GM21737 (cell line): ENCODE measurements around the gene ENG.
"Not testable (repeated sequence)": the region's sequence is repeated elsewhere in the genome, so short reads cannot be mapped to it uniquely, and the experiment has no call there.

Experiments
- ATAC-seq: cut with Tn5 transposase; IDR thresholded peaks from one replicate; pipeline ENCODE4 v1.9.1; 2021; ENCODE audit warnings: mild to moderate bottlenecking, moderate library complexity; ENCODE audit not compliant: unreplicated experiment

Gene ENG

DNA sequence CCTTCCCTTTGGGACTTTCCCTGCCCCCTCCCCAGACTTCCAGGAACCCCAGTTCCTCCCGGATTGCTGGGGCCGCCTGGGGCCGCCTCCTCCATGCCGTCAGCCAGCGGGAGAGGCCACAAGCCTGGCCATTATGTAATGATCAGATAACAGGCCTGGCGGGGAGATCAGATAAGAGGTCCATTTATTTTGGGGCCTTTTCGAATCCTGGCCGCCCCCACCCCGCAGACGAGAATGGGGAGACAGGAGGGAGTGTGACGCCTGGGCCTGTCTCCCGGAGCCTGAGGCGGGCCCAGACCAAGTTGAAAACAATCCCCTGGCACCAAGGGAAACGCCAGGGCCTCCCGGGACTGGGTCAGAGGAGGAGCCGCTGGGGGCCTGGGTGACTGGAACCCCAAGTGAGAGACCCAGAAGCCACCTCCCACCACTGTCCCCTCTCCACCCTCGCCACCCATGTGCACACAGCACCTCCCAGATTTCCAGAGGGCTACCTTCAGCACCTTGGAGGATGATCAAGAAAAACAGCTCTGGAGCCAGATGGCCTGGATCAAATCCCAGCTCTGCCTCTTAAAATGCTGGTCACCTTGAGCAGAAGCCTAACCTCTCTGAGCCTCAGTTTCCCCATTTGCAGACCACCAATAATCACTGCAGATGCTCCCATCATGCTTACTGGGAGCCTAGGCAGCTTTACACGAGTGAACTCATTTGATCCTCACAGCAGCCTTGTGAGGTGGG, 7.8 kb downstream of the ENG start:
- ATAC-seq = no peak

DNA sequence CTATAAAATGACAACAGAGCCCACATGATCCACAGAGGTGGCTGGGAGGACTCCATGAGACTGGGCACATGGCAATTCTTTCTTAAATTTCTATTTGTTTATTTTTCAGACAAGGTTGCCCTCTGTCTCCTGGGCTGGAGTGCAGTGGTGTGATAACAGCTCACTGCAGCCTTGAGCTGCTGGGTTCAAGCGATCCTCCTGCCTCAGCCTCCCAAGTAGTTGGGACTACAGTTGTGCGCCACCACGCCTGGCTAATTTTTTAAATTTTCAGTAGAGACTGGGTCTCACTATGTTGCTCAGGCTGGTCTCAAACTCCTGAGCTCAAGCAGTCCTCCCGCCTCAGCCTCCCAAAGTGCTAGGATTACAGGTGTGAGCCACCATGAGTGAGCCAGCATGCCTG, 8.8 kb downstream of the ENG start:
- not testable (repeated sequence) for ATAC-seq

DNA sequence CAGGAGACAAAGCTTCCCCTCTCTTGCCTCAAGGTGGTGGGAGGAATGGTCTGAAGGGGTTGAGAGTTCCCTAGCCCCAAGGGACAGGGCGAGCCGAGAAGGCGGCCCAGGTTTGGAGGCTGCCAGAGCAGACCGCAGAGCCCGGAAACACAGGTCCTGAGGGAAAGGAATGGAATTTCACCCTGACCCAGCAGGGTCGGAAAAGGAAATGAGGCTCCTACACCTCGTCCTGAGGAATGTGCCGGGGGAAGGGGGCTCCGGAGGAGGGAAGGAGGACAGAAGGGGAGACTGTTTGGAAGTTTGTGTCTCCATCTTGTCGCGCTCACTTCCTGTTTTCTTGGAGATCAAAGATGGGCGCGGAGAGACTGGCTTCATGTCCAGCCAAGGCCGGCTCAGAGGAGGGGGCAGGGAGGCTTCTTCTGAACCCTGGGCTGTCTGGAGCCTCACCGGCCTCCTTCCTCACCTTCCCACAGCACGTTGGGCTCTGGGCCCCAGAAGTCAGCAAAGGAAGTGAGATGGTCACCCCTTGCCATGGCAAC, 9.6 kb downstream of the ENG start:
- ATAC-seq = no peak

DNA sequence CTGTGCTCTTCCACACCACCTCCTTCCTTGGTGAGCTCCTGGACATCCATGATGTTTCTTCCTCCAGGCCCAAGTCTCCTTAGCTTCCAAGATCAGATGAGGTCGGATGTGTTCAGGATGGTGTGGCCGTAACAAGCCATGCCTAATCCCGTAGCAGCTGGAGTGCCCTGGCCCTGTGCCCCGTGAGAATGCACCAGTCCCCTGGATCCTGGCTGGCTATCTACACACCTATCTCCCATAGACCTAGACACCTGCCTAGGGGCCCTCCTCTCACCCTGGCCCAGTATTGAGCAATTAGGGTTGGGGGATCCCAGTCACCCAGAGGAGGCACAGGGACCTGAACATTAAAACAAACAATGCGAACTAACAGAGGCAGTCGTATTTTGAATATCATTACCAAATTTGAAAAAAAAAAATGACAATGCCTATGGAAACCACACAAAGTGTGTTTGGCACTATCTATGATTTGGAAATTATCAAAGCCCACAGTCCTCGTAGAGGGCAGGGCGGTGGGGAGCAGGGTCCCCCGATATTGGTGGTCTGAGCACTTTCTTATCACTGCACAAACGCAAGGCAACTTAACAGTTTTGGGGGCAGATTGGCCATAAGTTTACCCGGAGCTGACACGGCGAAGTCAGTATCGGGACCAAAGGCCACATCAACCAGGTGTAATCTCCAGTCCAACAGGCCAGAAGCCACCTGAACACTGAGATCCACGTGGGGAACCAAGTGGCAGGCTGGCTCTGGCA, 13.2 kb downstream of the ENG start:
- ATAC-seq = no peak

DNA sequence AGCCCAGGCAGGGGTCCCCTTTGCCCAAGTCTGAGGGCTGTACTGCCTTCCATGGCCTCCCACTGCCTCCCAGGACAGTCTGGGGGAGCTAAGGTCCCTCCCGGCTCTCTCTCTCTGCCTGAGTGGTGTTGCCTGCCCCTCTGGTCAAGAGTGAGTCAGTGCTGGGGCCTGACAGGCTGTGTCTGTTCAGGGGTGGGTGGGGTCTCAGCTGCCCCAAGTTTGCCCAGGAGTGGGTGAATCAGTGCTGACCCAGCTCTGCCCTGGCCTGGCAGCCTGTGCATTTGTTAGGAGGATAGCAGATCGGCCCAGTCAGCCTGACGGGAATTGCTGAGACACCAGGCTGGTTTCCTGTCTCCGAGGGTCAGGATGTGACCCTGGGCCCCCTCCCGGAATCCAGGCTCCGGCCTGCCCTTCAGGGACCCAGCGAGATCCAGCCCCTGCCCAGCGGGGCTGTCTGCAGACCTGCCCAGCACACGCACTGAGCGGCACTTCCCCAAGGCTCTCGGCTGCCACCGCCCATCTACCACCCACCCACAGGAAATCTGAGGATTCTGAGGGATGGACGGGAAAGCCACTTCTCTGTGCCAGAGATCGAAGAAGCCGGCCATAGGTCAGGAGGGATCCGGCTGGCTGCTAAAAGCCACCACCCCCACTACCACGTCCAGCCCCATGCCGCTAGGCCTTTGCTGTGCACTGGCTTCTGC, 15.9 kb downstream of the ENG start:
- ATAC-seq = no peak

DNA sequence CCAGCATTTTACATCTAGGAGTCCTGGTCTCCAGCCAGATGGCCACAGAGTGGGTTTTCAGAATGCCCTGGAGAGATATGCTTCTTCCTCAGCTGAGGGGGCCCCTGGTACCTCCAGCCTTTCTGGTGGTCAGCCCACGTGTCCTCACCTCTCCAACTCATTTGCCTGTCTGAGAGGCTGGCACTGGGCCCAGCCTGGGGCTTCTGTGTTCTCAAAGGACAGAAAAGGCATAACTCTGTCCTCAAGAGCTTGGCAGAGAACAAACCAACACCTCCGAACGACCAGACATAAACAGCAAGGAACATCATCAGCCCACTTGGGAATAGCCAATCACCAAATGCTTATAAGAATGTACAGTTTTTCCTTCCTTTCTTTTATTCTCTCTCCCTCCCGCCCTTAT, 17.1 kb downstream of the ENG start:
- no peak for ATAC-seq

DNA sequence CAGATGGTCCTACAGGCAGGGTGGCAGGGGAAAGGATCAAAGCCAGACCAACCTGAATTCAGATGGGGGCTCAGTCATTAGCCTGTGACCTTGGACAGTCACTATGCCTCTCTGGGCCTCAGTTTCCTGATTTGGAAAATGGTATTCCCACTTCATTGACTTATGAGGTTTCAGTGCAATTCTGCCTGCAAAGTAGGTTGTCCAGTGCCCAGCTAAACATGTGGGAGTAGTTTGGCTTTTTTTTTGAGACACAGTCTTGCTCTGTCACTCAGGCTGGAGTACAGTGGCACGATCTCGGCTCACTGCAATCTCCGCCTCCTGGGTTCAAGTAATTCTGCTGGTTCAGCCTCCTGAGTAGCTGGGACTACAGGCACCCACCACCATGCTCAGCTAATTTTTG, 17.9 kb downstream of the ENG start:
- not testable (repeated sequence) for ATAC-seq

DNA sequence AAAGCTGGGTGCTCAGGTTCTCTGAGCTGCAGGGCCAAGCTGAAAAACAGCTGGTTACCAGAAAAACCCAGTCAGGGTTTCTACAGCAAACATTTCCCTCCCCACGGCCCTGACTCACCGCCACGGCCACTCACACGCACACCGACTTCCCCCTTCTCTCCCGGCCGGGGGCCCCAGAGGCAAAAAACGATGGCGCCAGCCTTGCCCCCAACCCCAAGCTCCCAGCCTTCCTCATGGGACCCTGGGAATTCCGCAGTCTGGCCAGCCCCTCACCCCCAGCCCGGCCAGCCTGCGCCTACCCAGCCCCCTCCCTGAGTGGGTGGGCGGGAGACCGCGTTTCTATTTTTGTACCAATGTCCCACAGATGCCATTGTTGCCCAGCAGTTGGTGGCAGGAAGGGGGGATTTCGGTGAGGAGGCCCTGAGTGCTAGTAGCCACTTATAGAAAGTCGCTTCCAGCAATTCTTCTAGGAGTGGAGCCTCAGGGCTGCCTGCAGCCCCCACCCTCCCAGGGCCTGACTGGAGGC, 18.4 kb downstream of the ENG start:
- ATAC-seq = no peak

DNA sequence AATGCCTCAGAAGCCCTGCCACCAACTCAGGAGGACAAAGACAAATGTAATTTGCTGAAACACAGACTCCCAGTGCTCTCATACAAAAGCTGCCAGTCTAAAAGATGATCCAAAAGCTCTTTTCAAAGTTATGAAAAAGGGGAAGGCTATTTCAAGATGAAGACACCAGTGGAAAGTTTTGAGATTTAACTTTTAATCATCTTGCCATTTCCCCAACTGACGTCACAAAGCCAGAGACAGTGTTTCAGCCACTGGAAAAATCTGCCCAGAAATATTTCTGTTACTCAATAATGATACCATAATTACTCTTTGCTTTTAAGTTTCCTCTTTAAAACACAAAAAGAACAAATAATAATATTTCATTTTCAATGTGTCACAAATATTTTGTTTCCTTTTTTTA, 20.9 kb downstream of the ENG start:
- ATAC-seq = no peak

DNA sequence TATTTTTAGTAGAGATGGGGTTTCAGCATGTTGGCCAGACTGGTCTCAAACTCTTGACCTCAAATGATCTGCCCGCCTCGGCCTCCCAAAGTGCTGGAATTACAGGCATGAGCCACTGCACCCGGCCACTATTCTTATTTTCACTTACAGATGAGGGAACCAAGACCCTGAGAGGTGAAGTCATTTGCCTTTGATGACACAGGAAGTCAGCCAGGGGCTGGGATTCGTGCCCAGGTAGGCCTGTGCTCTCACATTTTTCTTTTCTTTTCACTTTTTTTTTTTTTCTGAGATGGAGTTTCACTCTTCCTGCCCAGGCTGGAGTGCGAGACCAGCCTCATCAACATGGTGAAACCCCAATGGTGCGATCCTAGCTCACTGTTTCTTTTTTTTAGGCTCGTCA, 22.2 kb downstream of the ENG start:
- ATAC-seq = no peak

DNA sequence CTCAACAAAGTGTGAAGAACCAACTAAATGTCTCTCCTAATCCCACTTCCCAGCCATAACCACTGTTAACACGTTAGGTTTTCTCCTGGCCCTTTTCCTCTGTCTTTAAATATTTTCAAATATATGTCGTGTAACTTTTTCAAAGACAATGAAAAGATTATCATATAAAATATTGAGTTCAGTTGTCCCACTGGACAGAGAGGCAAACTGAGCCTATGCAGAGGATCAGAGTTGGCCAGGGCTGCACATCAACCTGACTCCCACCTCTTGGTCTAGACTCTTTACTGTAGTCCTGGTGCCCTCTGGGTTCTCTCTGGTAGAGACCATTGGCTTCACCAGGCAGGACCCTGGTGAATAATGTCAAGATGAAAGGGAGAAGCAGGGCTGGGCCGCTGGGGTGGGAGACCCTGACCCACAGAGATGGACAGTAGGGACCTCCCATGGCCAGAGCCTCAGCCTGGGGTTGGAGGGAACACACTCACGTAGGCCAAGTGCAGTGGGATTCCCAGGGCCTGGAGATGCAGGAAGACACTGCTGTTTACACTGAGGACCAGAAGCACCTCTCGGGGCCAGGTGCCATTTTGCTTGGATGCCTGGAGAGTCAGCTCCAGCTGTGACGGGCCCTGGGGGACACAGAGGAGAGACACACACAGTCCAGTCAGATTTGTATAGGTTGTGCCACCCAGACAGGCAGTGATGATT, 25.1 kb downstream of the ENG start:
- no peak for ATAC-seq

DNA sequence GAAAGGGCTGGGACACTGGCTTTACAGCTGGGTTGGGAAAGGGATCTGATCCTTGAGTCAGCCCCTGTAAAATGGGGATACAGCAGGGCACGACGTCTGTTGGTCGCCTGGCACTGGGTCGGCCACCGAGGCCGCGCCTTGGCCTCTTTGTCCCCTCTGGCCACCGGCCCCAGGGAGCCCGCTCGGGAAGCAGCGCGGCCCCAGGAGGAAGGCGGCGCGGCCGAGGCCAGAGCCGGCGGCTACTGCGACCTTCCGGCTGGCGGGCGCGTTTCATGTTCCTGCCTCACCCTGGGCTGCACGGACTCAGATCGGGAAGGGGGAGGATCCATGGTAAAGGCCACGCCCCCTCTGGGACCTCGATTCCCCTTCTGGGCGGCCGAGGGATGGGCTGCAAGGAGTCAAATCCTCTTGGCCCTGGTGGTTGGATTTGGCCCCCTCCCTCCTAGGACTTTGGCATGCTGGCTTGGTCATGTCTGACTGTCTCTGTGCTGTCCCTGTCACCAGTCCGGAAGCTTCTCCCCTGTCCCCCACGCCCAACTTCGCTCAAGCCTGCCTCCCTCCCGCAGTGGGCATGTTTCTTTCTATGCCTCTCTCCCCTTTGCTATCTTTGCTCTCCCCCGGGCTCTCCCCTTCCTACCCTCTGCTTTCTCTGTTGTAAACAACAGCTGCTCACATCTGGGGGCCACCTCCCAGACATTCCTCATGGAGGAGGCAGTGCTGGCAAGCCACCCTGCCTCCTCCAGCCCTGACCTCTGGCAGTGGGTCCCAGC, 26.0 kb downstream of the ENG start:
- ATAC-seq = no peak

DNA sequence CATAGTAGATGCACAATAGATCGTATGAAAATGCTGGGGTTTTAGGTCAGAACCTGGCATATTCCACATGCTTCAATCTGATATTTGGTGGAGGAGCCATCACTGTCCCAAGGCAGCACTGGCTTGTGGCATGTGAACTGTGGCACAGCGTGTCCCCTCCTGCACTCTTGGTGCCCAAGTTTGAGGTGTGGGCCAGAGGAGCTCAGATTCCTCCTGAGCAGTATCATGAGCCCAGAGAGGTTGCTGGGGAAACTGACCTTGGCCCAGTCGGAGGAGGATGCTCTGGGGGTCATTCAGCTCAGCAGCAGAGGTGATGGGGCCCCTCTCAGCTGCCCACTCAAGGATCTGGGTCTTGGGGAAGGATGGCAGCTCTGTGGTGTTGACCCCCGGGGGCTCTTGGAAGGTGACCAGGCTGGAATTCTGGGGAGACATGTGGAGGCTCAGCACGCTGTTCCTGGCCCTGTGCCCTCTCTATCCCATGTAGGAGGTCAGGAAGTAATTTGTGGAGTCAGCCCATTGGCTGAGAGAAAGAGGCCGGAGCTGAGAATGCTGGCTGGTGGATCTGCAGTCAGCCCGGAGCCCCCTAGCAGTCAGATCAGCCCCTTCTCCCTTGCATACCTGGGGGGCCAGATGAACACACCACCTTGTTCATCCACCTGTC, 28.1 kb downstream of the ENG start:
- ATAC-seq = no peak

DNA sequence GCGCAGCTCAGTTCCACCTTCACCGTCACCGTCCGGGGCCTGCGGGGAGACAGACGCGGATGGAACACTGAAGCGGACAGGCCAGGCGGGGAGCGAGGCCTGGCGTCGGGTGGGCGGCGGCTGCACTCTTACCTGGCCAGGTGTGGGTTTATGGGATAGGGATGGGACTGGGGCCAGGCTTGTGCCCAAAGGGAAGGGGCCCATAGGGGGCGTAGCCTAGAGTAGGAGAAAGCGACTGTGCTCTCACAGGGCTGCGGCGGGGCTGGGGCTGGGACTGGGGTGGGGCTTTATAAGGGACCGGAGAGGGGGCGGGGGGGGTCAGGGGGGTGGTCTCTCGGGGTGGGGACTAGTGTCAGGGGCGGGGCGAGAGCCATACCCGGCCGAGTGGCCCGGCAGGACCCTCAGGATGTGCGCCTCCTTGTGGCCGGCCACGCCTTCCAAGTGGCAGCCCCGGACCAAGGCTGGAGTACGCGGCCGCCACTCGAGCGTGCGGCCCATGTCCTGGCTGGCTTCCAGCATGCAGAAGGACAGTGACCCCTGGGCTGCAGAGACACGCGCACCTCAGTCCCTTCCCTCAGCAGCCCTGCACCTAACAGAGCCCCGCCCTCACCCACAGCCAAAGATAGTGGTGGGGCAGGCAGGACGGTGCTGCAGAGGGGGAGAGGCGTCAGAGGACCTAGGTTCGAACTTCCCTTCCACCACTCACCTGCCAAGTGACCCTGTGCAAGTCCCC, 29.0 kb downstream of the ENG start:
- ATAC-seq = no peak

DNA sequence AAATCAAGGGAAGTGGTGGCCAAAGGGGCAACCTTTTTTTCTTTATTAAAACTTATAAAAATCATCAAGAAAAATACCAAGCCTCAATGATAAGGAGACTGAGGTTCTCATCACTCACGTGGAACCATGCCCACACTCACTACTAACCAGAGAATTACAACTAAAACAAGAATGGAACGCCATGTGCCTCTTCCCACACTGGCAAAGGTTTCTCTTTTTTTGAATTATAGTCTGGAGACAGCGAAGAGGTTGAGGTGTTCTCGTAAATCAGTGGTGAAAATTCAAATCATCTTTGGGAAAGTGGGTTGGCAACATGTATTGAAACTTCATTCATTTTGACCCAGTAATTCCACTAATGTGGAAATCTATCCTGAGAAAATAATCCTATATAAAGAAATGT, 32.4 kb downstream of the ENG start:
- no peak for ATAC-seq

DNA sequence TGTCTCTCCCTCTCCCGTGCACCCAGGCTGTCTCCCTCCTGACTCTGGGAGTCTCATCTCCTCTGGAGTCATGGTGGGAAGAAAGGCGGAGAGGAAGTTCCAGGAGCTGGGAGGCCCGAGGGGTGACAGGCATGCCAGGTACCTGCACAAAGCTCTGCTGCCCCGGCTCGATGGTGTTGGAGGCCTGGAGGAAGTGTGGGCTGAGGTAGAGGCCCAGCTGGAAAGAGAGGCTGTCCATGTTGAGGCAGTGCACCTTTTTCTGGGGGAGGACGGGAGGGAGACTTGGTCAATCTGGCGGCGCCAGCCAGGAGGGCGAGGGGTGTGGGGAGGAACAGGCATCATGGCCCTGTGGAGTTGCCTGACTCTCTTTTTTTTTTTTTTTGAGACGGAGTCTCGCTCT, 35.9 kb downstream of the ENG start:
- ATAC-seq = no peak

DNA sequence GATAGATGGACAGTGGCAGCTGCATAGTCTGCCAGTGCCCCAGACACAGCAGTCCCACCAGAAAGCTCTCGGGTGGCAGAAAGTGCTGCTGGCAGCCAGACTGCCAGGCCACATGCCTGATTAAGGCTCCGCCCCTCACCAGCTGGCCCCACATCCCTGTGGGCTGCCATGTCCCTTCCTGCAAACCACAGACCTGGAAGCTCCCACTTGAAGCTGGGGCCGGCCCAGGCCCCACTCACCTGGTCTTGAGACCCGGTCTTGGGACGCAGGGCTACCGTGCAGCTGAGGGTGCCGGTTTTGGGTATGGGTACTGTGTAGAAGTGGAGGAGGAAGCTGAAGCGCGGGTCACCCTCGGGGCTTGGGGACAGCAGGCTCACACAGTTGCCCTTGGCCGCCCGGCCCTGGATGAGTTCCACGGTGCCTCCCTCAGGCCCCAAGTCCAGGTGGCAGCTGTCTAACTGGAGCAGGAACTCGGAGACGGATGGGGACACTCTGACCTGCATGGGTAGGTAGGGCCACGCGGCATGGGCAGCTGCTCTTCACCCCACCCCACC, 36.5 kb downstream of the ENG start:
- no peak for ATAC-seq

DNA sequence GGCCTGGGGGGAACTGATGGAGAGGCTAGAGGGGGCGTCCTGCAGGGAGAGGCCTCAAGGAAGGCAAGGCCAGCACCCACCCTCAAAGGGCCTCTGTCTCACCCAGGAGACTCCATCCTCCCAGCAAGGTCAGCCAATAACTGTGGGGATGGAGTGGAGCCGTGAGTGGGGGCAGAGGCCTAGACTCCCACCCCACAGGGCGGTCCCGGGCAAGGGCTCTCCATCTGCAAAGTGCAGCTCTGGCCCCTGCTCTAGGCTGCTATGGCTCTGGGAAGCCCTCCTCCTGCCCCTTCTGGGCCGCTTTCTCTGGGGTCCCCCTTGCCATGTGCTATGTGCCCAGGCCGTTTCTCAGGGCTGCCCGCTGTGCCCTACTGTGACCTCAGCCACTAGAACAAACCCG, 37.7 kb downstream of the ENG start:
- no peak for ATAC-seq

DNA sequence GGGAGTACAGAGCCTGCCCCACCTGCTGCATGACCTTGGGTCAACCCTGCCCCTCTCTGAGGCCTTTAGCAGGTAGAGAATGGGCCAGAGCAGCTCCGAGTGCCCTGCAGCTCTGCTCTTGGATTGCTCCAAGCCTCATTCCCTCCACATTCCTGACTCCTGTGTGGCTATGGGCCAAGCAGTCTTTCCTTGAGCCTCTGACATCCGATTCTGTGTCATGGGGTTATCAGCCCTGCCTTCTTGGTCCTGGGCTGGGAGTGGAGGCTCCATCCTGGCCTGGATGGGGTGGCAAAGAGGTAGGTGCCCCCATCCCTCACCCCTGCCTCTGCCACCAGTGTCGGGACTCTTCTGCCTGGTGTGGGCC, 38.1 kb downstream of the ENG start:
- ATAC-seq = no peak
